KMS-11 (cell line): ENCODE measurements around the gene SYNE1.

Experiments used
- H2AFZ ChIP-seq: fragments of 200-600 bp; sonication (generic); 2 replicates; pipeline ENCODE4 v1.6.1; 2016; ENCODE audit warnings: antibody characterized with exemption, mixed run types, low read depth
- H3K27ac ChIP-seq: fragments of 200-600 bp; sonication (generic); 2 replicates; pipeline ENCODE4 v1.6.1; 2016; ENCODE audit warnings: mild to moderate bottlenecking, mixed run types
- H3K27me3 ChIP-seq: fragments of 200-600 bp; sonication (generic); 2 replicates; pipeline ENCODE4 v1.6.1; 2017; ENCODE audit warnings: mild to moderate bottlenecking, low read depth, mixed run types, moderate library complexity; ENCODE audit not compliant: insufficient read depth
- H3K36me3 ChIP-seq: fragments of 200-600 bp; sonication (generic); 2 replicates; pipeline ENCODE4 v1.6.1; 2017; ENCODE audit warnings: mild to moderate bottlenecking, mixed run types; ENCODE audit not compliant: insufficient read depth
- H3K4me1 ChIP-seq: fragments of 200-600 bp; sonication (generic); 2 replicates; pipeline ENCODE4 v1.6.1; 2016; ENCODE audit warnings: mild to moderate bottlenecking, low read depth, mixed run types; ENCODE audit not compliant: poor library complexity, severe bottlenecking
- H3K4me2 ChIP-seq: fragments of 200-600 bp; sonication (generic); 2 replicates; pipeline ENCODE4 v1.7.0; 2016; ENCODE audit warnings: mild to moderate bottlenecking, mixed run types
- H3K4me3 ChIP-seq: fragments of 200-600 bp; sonication (generic); IDR thresholded peaks from 2 replicates; pipeline ENCODE4 v1.6.1; 2017; ENCODE audit warnings: low read depth, low read length, mixed read lengths; ENCODE audit not compliant: insufficient read depth
- H3K79me2 ChIP-seq: fragments of 200-600 bp; sonication (generic); 2 replicates; pipeline ENCODE4 v1.6.1; 2016; ENCODE audit warnings: low read depth, mixed run types; ENCODE audit not compliant: insufficient read depth
- H3K9ac ChIP-seq: fragments of 200-600 bp; sonication (generic); 2 replicates; pipeline ENCODE4 v1.6.1; 2016; ENCODE audit warnings: mild to moderate bottlenecking, mixed run types
- H4K20me1 ChIP-seq: fragments of 200-600 bp; sonication (generic); 2 replicates; pipeline ENCODE4 v1.6.1; 2016; ENCODE audit warnings: mild to moderate bottlenecking, mixed run types; ENCODE audit not compliant: insufficient read depth
- TF ChIP-seq, protein P1 (sequence below): fragments of 200-600 bp; sonication (generic); conservative IDR thresholded peaks from 2 replicates; pipeline ENCODE4 v1.6.1; 2017; ENCODE audit warnings: low read depth, mild to moderate bottlenecking, antibody characterized with exemption, low read length, moderate library complexity, mixed read lengths

Gene SYNE1

DNA sequence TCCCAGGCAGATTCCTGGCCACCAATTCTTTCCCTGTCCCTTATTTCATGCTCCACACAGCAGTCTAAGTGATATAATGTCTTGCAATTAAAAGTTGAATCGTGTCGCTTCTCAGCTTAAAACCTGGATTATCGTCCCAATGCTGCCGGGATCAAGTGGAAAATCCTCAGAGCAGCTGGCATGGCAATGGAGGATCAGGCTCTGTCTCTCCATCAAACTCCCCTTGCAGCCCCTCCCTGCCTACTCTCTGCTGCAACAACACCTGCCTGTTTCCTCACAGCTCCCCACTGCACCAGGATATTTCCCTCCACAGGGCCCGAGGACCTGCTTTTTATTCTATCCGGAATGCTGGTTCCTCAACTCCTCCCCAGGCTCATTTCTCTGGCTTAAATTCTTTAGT, 277.1 kb downstream of the SYNE1 start:
- Histone ChIP-seq H3K36me3 (no peaks in the 10 kb centered on the region), H2AFZ (no peak overlapping the region)
- TF ChIP-seq, protein P1, sequence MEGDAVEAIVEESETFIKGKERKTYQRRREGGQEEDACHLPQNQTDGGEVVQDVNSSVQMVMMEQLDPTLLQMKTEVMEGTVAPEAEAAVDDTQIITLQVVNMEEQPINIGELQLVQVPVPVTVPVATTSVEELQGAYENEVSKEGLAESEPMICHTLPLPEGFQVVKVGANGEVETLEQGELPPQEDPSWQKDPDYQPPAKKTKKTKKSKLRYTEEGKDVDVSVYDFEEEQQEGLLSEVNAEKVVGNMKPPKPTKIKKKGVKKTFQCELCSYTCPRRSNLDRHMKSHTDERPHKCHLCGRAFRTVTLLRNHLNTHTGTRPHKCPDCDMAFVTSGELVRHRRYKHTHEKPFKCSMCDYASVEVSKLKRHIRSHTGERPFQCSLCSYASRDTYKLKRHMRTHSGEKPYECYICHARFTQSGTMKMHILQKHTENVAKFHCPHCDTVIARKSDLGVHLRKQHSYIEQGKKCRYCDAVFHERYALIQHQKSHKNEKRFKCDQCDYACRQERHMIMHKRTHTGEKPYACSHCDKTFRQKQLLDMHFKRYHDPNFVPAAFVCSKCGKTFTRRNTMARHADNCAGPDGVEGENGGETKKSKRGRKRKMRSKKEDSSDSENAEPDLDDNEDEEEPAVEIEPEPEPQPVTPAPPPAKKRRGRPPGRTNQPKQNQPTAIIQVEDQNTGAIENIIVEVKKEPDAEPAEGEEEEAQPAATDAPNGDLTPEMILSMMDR = no peak

DNA sequence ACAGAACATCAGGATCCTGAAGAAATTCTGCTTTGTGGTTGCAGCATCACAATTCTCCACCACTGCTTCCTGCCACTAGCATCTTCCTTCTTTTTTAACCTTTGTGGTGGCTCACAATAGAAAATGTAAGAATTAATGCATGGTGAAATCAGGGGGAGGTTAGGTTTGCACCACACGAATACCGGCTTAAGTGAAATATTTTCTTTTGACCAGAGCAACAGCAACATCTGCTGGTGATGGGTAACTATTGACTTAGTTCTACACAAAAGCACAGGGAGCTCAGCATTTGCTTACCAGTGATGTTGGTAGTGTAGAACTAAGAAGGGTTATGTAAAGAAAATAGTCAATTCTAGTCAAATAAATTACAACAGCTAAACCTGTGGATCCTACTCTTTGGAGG, 280.5 kb downstream of the SYNE1 start:
- H2AFZ ChIP-seq = no peak overlapping the region
- TF ChIP-seq, protein P1 = peak; percentile 53
- H3K27me3 ChIP-seq = no peaks in the 10 kb centered on the region
- no peak overlapping the region for H3K4me2 ChIP-seq
- H3K79me2 ChIP-seq = no peaks in the 10 kb centered on the region
- no peak overlapping the region for H3K27ac ChIP-seq
- H4K20me1 ChIP-seq = no peaks in the 10 kb centered on the region
- H3K4me1 ChIP-seq = no peaks in the 10 kb centered on the region
- no peaks in the 10 kb centered on the region for H3K36me3 ChIP-seq
- no peak overlapping the region for H3K9ac ChIP-seq
- H3K4me3 ChIP-seq = no peak overlapping the region

More for the DNA sequence above, 277.1 kb downstream of the SYNE1 start:
- Histone ChIP-seq H3K9ac (no peak overlapping the region), H3K79me2 (no peaks in the 10 kb centered on the region), H4K20me1 (no peaks in the 10 kb centered on the region), H3K27me3 (no peaks in the 10 kb centered on the region), H3K4me3 (no peak overlapping the region), H3K4me1 (no peaks in the 10 kb centered on the region), H3K27ac (no peak overlapping the region), H3K4me2 (no peak overlapping the region)

DNA sequence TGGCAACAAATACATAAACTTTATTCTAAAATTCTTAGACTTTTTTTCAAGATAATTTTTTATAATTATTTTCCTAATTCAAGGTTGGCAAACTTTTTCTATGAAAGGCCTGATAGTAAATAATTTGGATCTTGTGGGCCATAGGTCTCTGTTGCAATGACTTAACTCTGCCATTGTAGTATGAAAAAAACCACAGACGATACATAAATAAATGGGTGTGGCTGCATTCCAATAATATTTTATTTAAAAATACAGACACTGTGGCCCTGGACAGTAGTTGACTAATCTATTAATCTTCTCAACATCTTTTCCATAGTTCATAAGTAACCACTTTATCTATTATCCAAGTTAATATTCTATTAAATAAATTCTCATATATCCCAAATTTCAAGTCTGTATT, 281.1 kb downstream of the SYNE1 start:
- Histone ChIP-seq H3K27me3 (no peaks in the 10 kb centered on the region), H3K9ac (no peak overlapping the region), H4K20me1 (no peaks in the 10 kb centered on the region), H3K4me2 (no peak overlapping the region), H2AFZ (no peak overlapping the region), H3K79me2 (no peaks in the 10 kb centered on the region), H3K36me3 (no peaks in the 10 kb centered on the region), H3K4me1 (no peaks in the 10 kb centered on the region), H3K27ac (no peak overlapping the region), H3K4me3 (no peak overlapping the region)
- TF ChIP-seq, protein P1 = no peak

DNA sequence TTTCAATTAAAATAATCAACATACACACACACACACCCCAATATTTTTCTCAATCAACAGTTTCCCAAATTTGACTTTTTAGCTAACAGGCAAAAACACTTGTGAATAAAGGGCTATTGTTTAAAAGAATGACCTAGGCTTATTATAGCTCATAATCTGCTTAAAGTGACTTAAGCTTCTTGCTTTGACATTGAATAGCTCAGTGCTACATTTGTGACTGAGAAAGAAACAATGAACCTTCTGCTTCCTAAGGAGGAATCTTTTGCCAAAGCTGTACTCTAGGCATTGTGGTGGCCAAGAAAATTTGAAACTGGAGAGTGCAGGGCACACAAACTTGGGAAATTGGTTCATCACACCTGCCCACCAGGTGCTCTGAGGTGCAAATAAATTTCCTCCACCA, 282.0 kb downstream of the SYNE1 start:
- Histone ChIP-seq H4K20me1 (no peaks in the 10 kb centered on the region), H3K79me2 (no peaks in the 10 kb centered on the region), H3K27me3 (no peaks in the 10 kb centered on the region), H3K36me3 (no peaks in the 10 kb centered on the region), H3K9ac (no peak overlapping the region), H3K27ac (no peak overlapping the region), H3K4me2 (no peak overlapping the region), H2AFZ (no peak overlapping the region), H3K4me1 (no peaks in the 10 kb centered on the region), H3K4me3 (no peak overlapping the region)
- TF ChIP-seq, protein P1 = no peak
